Fibroblast of lung (primary cell): ENCODE results near the gene FBXL13. TPM values are rescaled to one million over a fixed set of nuclear protein-coding genes. Genes with fewer than 3 reads are reported as not detected.

Experiments used
- DNase-seq, 2 donors: peaks; one replicate each; pipeline versions ENCODE4 v3.0.0 to v3.0.0-alpha.2; 2010; ENCODE audit warnings: low read depth in 2 of 2
- H2AFZ ChIP-seq: 2 replicates; pipeline ENCODE4 v1.5.1; 2012; ENCODE audit warnings: low read length, control low read depth, inconsistent platforms
- H3K27ac ChIP-seq: 2 replicates; pipeline ENCODE4 v1.5.1; 2011; ENCODE audit warnings: low read length, control low read depth; ENCODE audit not compliant: insufficient read depth
- H3K27me3 ChIP-seq: 2 replicates; pipeline ENCODE4 v1.5.1; 2011; ENCODE audit warnings: mild to moderate bottlenecking, low read length; ENCODE audit not compliant: control insufficient read depth, insufficient read depth
- H3K36me3 ChIP-seq: 2 replicates; pipeline ENCODE4 v1.5.1; 2011; ENCODE audit warnings: low read length; ENCODE audit not compliant: control insufficient read depth, insufficient read depth
- H3K4me1 ChIP-seq: 2 replicates; pipeline ENCODE4 v1.5.1; 2011; ENCODE audit warnings: low read length; ENCODE audit not compliant: control insufficient read depth, insufficient read depth; ENCODE audit errors: extremely low read depth
- H3K4me2 ChIP-seq: 2 replicates; pipeline ENCODE4 v1.5.1; 2011; ENCODE audit warnings: low read length, control low read depth; ENCODE audit not compliant: insufficient read depth; ENCODE audit errors: extremely low read depth
- H3K4me3 ChIP-seq, 4 experiments: fragments of 200-600 bp in 1 of 4; sonication (generic) in 1 of 4; replicated peaks in 1 of 4; 2 replicates each; pipeline ENCODE4 v1.5.1; 2011 to 2016; ENCODE audit warnings: low read length in 4 of 4, low read depth in 3 of 4, mild to moderate bottlenecking in 3 of 4, control low read depth in 2 of 4, inconsistent platforms in 1 of 4, mixed read lengths in 1 of 4; ENCODE audit not compliant: insufficient read depth in 1 of 4; ENCODE audit errors: control extremely low read depth in 1 of 4
- H3K79me2 ChIP-seq: 2 replicates; pipeline ENCODE4 v1.5.1; 2012; ENCODE audit warnings: mild to moderate bottlenecking, low read length, inconsistent platforms; ENCODE audit not compliant: control insufficient read depth, insufficient read depth
- H3K9ac ChIP-seq: 2 replicates; pipeline ENCODE4 v1.5.1; 2011; ENCODE audit warnings: mild to moderate bottlenecking, low read length, control low read depth; ENCODE audit not compliant: insufficient read depth
- H3K9me3 ChIP-seq: 2 replicates; pipeline ENCODE4 v1.5.1; 2012; ENCODE audit warnings: low read depth, low read length; ENCODE audit not compliant: control insufficient read depth, insufficient read depth
- H4K20me1 ChIP-seq: 2 replicates; pipeline ENCODE4 v1.5.1; 2011; ENCODE audit warnings: low read length; ENCODE audit not compliant: control insufficient read depth, insufficient read depth; ENCODE audit errors: extremely low read depth
- CTCF ChIP-seq, 2 donors: IDR thresholded peaks in 1 of 2; conservative IDR thresholded peaks in 1 of 2; 1 replicate in 1 of 2; 2 replicates in 1 of 2; pipeline ENCODE4 v1.5.1; 2011 to 2012; ENCODE audit warnings: low read length in 2 of 2, control low read depth in 1 of 2, inconsistent platforms in 1 of 2, low read depth in 1 of 2, mild to moderate bottlenecking in 1 of 2
- EZH2 ChIP-seq: IDR thresholded peaks from 2 replicates; pipeline ENCODE4 v1.5.1; 2012; ENCODE audit warnings: low read length, control low read depth, mild to moderate bottlenecking; ENCODE audit errors: missing control alignments
- polyA plus RNA-seq, 2 donors: library from polyadenylated mRNA; depleted of rRNA in 1 of 2; stranded (reverse) in 1 of 2; unstranded in 1 of 2; fragments of >200 nt; gene quantifications; 2 replicates each; pipeline ENCODE4 v1.2.1, GENCODE V29; 2011 to 2012; ENCODE audit warnings: missing spikeins in 1 of 2
- total RNA-seq: library from RNA; depleted of rRNA; stranded (reverse); fragments of >200 nt; gene quantifications from 2 replicates; pipeline ENCODE4 v1.2.1, GENCODE V29; 2014

The FBXL13 gene
- total and polyA plus RNA-seq, 2 donors (not counting 1 experiment from before 2014, with no cell fraction given), result 0.41 to 0.66 TPM

- Histone ChIP-seq H3K4me3 (no peak overlapping the region), H3K4me2 (peak overlapping the region; percentile 17), H2AFZ (no peak overlapping the region), H3K4me1 (peaks cover 22% of the 10 kb centered on the region), H3K27me3 (no peaks in the 10 kb centered on the region), H3K79me2 (no peaks in the 10 kb centered on the region), H3K36me3 (no peaks in the 10 kb centered on the region), H3K9ac (no peak overlapping the region), H3K27ac (peak overlapping the region; percentile 65), H3K9me3 (no peaks in the 10 kb centered on the region), H4K20me1 (no peaks in the 10 kb centered on the region)
- TF ChIP-seq CTCF (conservative IDR thresholded peaks at IDR 0.05 in 1 of 2, IDR thresholded peaks at IDR 0.05 in 1 of 2; ENCODE audit: low read depth in 1 of 2, low read length in 2 of 2), result no peak
- TF ChIP-seq EZH2, result no peak
- peak; percentile 93 to 95 for DNase-seq
Measured at GRCh38 chr7:102891693-102892261, 182.8 kb downstream of the FBXL13 start.

- Histone ChIP-seq H3K4me2 (peak overlapping the region; percentile 55), H3K27me3 (no peaks in the 10 kb centered on the region), H3K4me3 (no peak overlapping the region), H2AFZ (no peak overlapping the region), H3K9me3 (no peaks in the 10 kb centered on the region), H3K27ac (peak overlapping the region; percentile 65), H3K9ac (no peak overlapping the region), H4K20me1 (no peaks in the 10 kb centered on the region), H3K36me3 (no peaks in the 10 kb centered on the region), H3K4me1 (peaks cover 22% of the 10 kb centered on the region), H3K79me2 (no peaks in the 10 kb centered on the region)
- TF ChIP-seq CTCF (conservative IDR thresholded peaks at IDR 0.05 in 1 of 2, IDR thresholded peaks at IDR 0.05 in 1 of 2; ENCODE audit: low read depth in 1 of 2, low read length in 2 of 2) (no peak), EZH2 (no peak)
- no peak for DNase-seq
Measured at GRCh38 chr7:102890971-102891692, 183.5 kb downstream of the FBXL13 start.

- no peaks in the 10 kb centered on the region for H4K20me1 ChIP-seq
- no peak overlapping the region for H2AFZ ChIP-seq
- peak; percentile 92 to 96 for DNase-seq
- no peaks in the 10 kb centered on the region for H3K36me3 ChIP-seq
- H3K9ac ChIP-seq, result no peak overlapping the region
- H3K27ac ChIP-seq, result peak overlapping the region; percentile 48
- H3K79me2 ChIP-seq, result no peaks in the 10 kb centered on the region
- H3K9me3 ChIP-seq, result no peaks in the 10 kb centered on the region
- H3K4me3 ChIP-seq, result no peak overlapping the region
- no peaks in the 10 kb centered on the region for H3K27me3 ChIP-seq
- peak overlapping the region; percentile 25 for H3K4me2 ChIP-seq
- peaks cover 22% of the 10 kb centered on the region for H3K4me1 ChIP-seq
- TF ChIP-seq EZH2 (no peak), CTCF (conservative IDR thresholded peaks at IDR 0.05 in 1 of 2, IDR thresholded peaks at IDR 0.05 in 1 of 2; ENCODE audit: low read depth in 1 of 2, low read length in 2 of 2) (no peak)
Measured at GRCh38 chr7:102890292-102890970, 184.2 kb downstream of the FBXL13 start.
